Natural killer cell (primary cell): Measurements from ENCODE around the gene OSTF1. TPM values are rescaled to one million over a fixed set of nuclear protein-coding genes. Genes with fewer than 3 reads are reported as not detected.

Experiments used
- ATAC-seq, 3 donors: fragments of 150-1000 bp in 2 of 3; fragments of 200-7000 bp in 1 of 3; cut with Tn5 transposase; 1 replicate in 1 of 3; 2 replicates in 2 of 3; pipeline ENCODE4 v1.10.0; 2021; ENCODE audit warnings: mild to moderate bottlenecking in 2 of 3, moderate library complexity in 2 of 3
- DNase-seq, 2 donors: peaks; one replicate each; pipeline versions ENCODE4 v3.0.0 to v3.0.0-alpha.2; 2013 to 2021; ENCODE audit warnings: mixed read lengths in 1 of 2
- H3K27ac ChIP-seq: one replicate; pipeline ENCODE4 v1.5.1; 2013; ENCODE audit warnings: mild to moderate bottlenecking, low read length
- H3K27me3 ChIP-seq: one replicate; pipeline ENCODE4 v1.6.1; 2013; ENCODE audit warnings: low read length; ENCODE audit not compliant: control insufficient read depth, insufficient read depth
- H3K36me3 ChIP-seq: one replicate; pipeline ENCODE4 v1.6.1; 2013; ENCODE audit warnings: low read length; ENCODE audit not compliant: control insufficient read depth, insufficient read depth
- H3K4me1 ChIP-seq: one replicate; pipeline ENCODE4 v1.6.1; 2013; ENCODE audit warnings: low read length; ENCODE audit not compliant: control insufficient read depth, insufficient read depth
- H3K4me3 ChIP-seq: one replicate; pipeline ENCODE4 v1.5.1; 2013; ENCODE audit warnings: low read length
- H3K9me3 ChIP-seq: one replicate; pipeline ENCODE4 v1.6.1; 2013; ENCODE audit warnings: low read length; ENCODE audit not compliant: control insufficient read depth, insufficient read depth
- H3K27ac Mint-ChIP-seq, 2 donors: one replicate each; pipeline ENCODE4 v1.8.0; 2022; ENCODE audit warnings: mild to moderate bottlenecking in 2 of 2, mixed read lengths in 2 of 2, moderate library complexity in 1 of 2
- H3K27me3 Mint-ChIP-seq, 2 donors: one replicate each; pipeline ENCODE4 v1.8.0; 2022; ENCODE audit warnings: low read depth in 2 of 2, mixed read lengths in 2 of 2
- H3K36me3 Mint-ChIP-seq: one replicate; pipeline ENCODE4 v1.8.0; 2022; ENCODE audit warnings: mixed read lengths
- H3K4me1 Mint-ChIP-seq, 2 donors: one replicate each; pipeline ENCODE4 v1.8.0; 2022; ENCODE audit warnings: mixed read lengths in 2 of 2
- H3K4me3 Mint-ChIP-seq: one replicate; pipeline ENCODE4 v1.8.0; 2022; ENCODE audit warnings: mild to moderate bottlenecking, moderate library complexity, mixed read lengths
- H3K9me3 Mint-ChIP-seq, 2 donors: one replicate each; pipeline ENCODE4 v1.8.0; 2022; ENCODE audit warnings: mixed read lengths in 2 of 2
- CTCF ChIP-seq: fragments of 200-600 bp; IDR thresholded peaks from one replicate; pipeline ENCODE4 v1.8.0; 2022; ENCODE audit warnings: antibody characterized with exemption
- WGBS: methylation state at CpG from one replicate; pipeline ENCODE4 v1.1.7; 2013; ENCODE audit warnings: missing lambda C conversion rate; ENCODE audit not compliant: insufficient coverage; 5-methylcytosine and 5-hydroxymethylcytosine counted together
- intact Hi-C: fragments of 100-400 bp; cut with micrococcal nuclease; formaldehyde crosslinking; loops from one replicate; pipeline ENCODE4 v1.14.2; 2022
- total RNA-seq, 4 donors: library from RNA; stranded (reverse); fragments of 120-200 nt in 1 of 4; gene quantifications; one replicate each; pipeline versions ENCODE4 v1.2.3 to v1.2.4, GENCODE V29; 2013 to 2022

The OSTF1 gene
- total RNA-seq, 3 donors from 2014 or later (not counting 1 experiment from before 2014, with no cell fraction given) = 140 to 187 (median 177) TPM

DNA sequence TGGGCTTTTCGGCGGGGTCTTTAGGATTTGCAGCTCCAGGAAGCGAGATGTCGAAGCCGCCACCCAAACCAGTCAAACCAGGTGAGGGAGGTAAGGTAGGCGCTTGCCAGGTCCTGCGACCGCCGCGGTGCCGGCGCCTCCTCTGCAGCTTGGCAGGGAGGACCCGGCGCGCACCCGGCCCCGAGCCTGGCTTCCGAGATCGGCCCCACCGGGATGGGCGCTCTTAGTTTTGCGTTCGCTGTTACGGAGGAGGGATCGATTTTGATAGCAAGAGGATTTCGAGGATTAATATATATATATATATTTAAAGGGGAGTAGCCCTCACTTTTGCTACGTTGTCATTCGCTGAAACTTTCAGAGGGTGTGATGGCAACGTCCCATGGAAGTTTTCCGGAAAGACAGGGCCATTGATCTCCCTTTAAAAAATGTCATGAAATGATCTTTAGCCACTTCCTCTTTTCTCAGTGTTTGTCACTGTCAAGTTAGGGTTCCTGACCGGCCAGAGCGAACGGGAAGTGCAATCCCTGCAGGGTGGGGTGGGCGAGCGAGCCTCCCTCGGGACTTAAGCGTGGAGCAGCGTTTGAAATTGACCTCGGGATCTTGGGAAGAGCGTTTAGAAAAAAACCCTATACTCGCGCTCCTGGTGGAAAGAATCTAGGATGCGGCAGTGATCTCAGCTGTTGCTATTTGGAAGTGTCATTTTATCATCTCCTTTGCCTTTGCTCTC lies 495 bp downstream of the OSTF1 start:
- H3K27ac ChIP-seq = peak overlapping the region; percentile 92
- peak overlapping the region; percentile 98 for H3K4me3 ChIP-seq
- DNase-seq = no peak
- H3K4me1 Mint-ChIP-seq = peaks cover 74 to 83% of the 10 kb centered on the region in 2 donors
- H3K9me3 ChIP-seq = no peaks in the 10 kb centered on the region
- H3K36me3 Mint-ChIP-seq = no peaks in the 10 kb centered on the region
- no peaks in the 10 kb centered on the region for H3K27me3 ChIP-seq
- peak overlapping the region; percentile 100 for H3K4me3 Mint-ChIP-seq
- no peak for TF ChIP-seq CTCF
- no peaks in the 10 kb centered on the region for H3K9me3 Mint-ChIP-seq
- no peaks in the 10 kb centered on the region for H3K36me3 ChIP-seq
- no peaks in the 10 kb centered on the region for H3K27me3 Mint-ChIP-seq
- peak overlapping the region; percentile 92 to 100 for H3K27ac Mint-ChIP-seq
- intact Hi-C loops = loop anchor here (1.0 to 10.0 kb wide), 6 partner anchors 34 to 1936 kb away; partner anchors contain the start of genes C9orf40, CARNMT1 and RFK
- peaks cover 37% of the 10 kb centered on the region for H3K4me1 ChIP-seq
- under 1% methylated on average over 37 of the region's 43 CpGs for WGBS
- ATAC-seq = peak; percentile 9 to 11 (median 9)

DNA sequence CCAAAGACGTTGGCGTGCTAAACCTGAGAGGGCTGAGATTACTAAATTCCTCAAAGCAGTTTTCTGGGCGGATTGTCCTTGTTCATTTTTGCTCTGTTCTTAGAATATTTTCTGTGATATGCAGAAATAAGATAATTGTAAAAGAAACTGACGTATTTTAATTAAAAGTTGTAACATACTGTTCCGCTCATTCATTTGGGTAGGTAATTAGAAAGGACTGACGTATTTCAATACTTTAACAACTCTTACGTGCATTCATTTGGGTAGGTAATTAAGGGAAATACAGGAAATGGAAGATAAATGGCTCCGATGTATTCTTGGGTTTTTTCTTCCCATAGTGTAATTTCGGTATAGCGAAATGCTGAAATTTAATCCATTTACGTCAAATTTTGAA lies 1.1 kb downstream of the OSTF1 start:
- Mint-ChIP-seq H3K4me1 (peaks cover 79 to 87% of the 10 kb centered on the region in 2 donors), H3K4me3 (peak overlapping the region; percentile 100), H3K27ac (peak overlapping the region; percentile 92 to 100), H3K9me3 (no peaks in the 10 kb centered on the region), H3K36me3 (no peaks in the 10 kb centered on the region), H3K27me3 (no peaks in the 10 kb centered on the region)
- ATAC-seq = no peak
- H3K4me1 ChIP-seq = peaks cover 39% of the 10 kb centered on the region
- H3K9me3 ChIP-seq = no peaks in the 10 kb centered on the region
- TF ChIP-seq CTCF = no peak
- no peak for DNase-seq
- intact Hi-C loops = loop anchor here (2.0 to 10.0 kb wide), 5 partner anchors 33 to 1937 kb away; partner anchors contain the start of genes C9orf40 and RFK
- peak overlapping the region; percentile 92 for H3K27ac ChIP-seq
- 0% methylated on average over 6 of the region's 11 CpGs for WGBS
- H3K4me3 ChIP-seq = peak overlapping the region; percentile 98
- H3K36me3 ChIP-seq = no peaks in the 10 kb centered on the region
- no peaks in the 10 kb centered on the region for H3K27me3 ChIP-seq

DNA sequence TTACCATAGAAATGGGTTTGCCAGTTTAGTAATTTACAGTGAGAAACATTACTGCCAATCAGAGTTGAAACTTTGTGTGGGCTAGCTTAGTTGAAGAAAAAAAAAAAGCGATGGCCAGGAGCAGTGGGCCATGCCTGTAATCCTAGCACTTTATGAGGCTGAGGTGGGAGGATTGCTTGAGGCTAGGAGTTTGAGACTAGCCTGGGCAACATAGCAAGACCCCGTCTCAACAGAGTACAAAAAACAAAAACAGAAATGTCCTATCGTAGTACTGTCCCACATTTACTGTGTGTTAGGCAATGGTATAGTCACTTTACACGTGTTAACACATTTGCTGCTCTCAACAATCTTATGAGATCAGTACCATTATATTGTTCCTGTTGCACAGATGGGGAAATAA lies 2.3 kb downstream of the OSTF1 start:
- TF ChIP-seq CTCF = no peak
- H3K9me3 Mint-ChIP-seq = no peaks in the 10 kb centered on the region
- DNase-seq = no peak
- H3K27ac ChIP-seq = peak overlapping the region; percentile 92
- ATAC-seq = no peak
- H3K27ac Mint-ChIP-seq = peak overlapping the region; percentile 92 to 100
- no peaks in the 10 kb centered on the region for H3K9me3 ChIP-seq
- peaks cover 85 to 87% of the 10 kb centered on the region in 2 donors for H3K4me1 Mint-ChIP-seq
- H3K4me3 Mint-ChIP-seq = peak overlapping the region; percentile 100
- peak overlapping the region; percentile 11 for H3K4me3 ChIP-seq
- no peaks in the 10 kb centered on the region for H3K27me3 ChIP-seq
- 71% methylated on average over 3 of the region's 4 CpGs for WGBS
- intact Hi-C loops = loop anchor here (1.0 kb wide), 1 partner anchor 14 kb away; no protein-coding TSS in a partner anchor
- peaks cover 48% of the 10 kb centered on the region for H3K4me1 ChIP-seq
- H3K36me3 ChIP-seq = peaks cover 2% of the 10 kb centered on the region
- H3K36me3 Mint-ChIP-seq = no peaks in the 10 kb centered on the region
- no peaks in the 10 kb centered on the region for H3K27me3 Mint-ChIP-seq
